Osteocyte (in vitro differentiated cells): ENCODE data around the gene LGR5. TPM values are rescaled to one million over a fixed set of nuclear protein-coding genes. Genes with fewer than 3 reads are reported as not detected.

Experiments used
- DNase-seq: peaks from one replicate; pipeline ENCODE4 v3.0.0; 2021; ENCODE audit warnings: mixed read lengths; ENCODE audit not compliant: unreplicated experiment; ENCODE audit errors: extremely low spot score
- H3K27ac Mint-ChIP-seq: one replicate; pipeline ENCODE4 v1.8.0; 2021; ENCODE audit warnings: mild to moderate bottlenecking, mixed read lengths; ENCODE audit not compliant: unreplicated experiment
- H3K27me3 Mint-ChIP-seq: one replicate; pipeline ENCODE4 v1.8.0; 2021; ENCODE audit warnings: mixed read lengths; ENCODE audit not compliant: unreplicated experiment
- H3K36me3 Mint-ChIP-seq: one replicate; pipeline ENCODE4 v1.8.0; 2021; ENCODE audit warnings: mixed read lengths; ENCODE audit not compliant: unreplicated experiment
- H3K4me1 Mint-ChIP-seq: one replicate; pipeline ENCODE4 v1.8.0; 2021; ENCODE audit warnings: mixed read lengths; ENCODE audit not compliant: unreplicated experiment
- H3K4me3 Mint-ChIP-seq: one replicate; pipeline ENCODE4 v1.8.0; 2021; ENCODE audit warnings: mild to moderate bottlenecking, moderate library complexity, mixed read lengths; ENCODE audit not compliant: unreplicated experiment
- H3K9me3 Mint-ChIP-seq: one replicate; pipeline ENCODE4 v1.8.0; 2021; ENCODE audit warnings: mixed read lengths; ENCODE audit not compliant: unreplicated experiment
- CTCF ChIP-seq: fragments of 200-600 bp; sonication (generic); IDR thresholded peaks from 2 replicates; pipeline ENCODE4 v1.5.0; 2021; ENCODE audit warnings: antibody characterized with exemption, mild to moderate bottlenecking, moderate library complexity
- total RNA-seq: library from RNA; stranded (reverse); gene quantifications from 2 replicates; pipeline ENCODE4 v1.2.1, GENCODE V29; 2021

LGR5 gene
- total RNA-seq, 1 donor from 2014 or later: 55.8 TPM

DNA sequence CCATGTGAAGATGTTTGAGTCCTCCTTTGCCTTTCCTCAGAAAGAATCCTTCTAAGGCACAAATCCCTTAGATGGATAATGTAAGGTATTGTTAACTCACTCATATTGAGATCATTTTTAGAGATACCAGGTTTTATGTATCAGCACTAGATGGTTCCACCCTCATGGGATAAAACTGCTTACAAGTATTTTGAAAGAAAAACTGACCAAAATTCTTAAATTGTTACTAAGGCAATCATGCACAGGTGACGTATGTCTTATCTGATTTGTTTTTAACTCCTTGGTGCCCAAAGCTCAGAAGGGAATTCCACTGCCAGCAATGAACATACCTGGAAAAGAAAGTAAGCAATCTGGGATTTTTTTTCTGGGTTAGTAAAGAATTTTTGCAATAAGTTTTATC, 145.6 kb downstream of the LGR5 start:
- H3K27me3 Mint-ChIP-seq: no peaks in the 10 kb centered on the region
- no peaks in the 10 kb centered on the region for H3K9me3 Mint-ChIP-seq
- DNase-seq: no peak
- H3K36me3 Mint-ChIP-seq: peaks cover 25% of the 10 kb centered on the region
- H3K27ac Mint-ChIP-seq: no peak overlapping the region
- TF ChIP-seq CTCF: no peak
- peaks cover 4% of the 10 kb centered on the region for H3K4me1 Mint-ChIP-seq
- no peak overlapping the region for H3K4me3 Mint-ChIP-seq

GRCh38 chr12:71587012-71587411, 147.4 kb downstream of the LGR5 start:
- Mint-ChIP-seq H3K27ac (no peak overlapping the region), H3K36me3 (peaks cover 23% of the 10 kb centered on the region), H3K4me1 (peaks cover 4% of the 10 kb centered on the region), H3K4me3 (no peak overlapping the region), H3K27me3 (no peaks in the 10 kb centered on the region), H3K9me3 (no peaks in the 10 kb centered on the region)
- DNase-seq: no peak
- no peak for TF ChIP-seq CTCF

- DNase-seq: no peak
- Mint-ChIP-seq H3K4me1 (peaks cover 4% of the 10 kb centered on the region), H3K9me3 (no peaks in the 10 kb centered on the region), H3K36me3 (peaks cover 5% of the 10 kb centered on the region), H3K27me3 (no peaks in the 10 kb centered on the region), H3K27ac (no peak overlapping the region), H3K4me3 (no peak overlapping the region)
- no peak for TF ChIP-seq CTCF
Observed at GRCh38 chr12:71589478-71589881, 149.9 kb downstream of the LGR5 start.

DNA sequence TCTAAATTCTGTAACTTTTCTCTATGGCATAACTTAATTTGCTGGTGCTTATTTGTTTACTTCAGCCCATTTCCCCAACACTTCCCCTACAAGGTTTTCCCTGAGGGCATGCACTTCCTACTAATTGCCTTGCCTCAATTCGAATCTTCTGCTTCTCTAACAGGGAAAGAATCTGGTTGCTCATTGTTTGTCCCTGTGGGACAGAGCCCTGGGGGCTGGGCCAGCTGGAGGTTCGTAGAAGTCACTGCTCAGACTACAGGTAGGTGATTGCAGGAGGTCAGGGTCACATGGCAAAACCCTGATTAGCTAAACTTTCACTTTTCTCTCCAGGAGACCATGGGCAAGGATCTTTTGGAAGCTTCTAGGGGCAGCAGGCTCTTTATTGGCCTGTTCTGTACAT, 152.0 kb downstream of the LGR5 start:
- H3K27ac Mint-ChIP-seq: no peak overlapping the region
- H3K4me1 Mint-ChIP-seq: peaks cover 4% of the 10 kb centered on the region
- H3K9me3 Mint-ChIP-seq: no peaks in the 10 kb centered on the region
- H3K36me3 Mint-ChIP-seq: peaks cover 2% of the 10 kb centered on the region
- no peak for TF ChIP-seq CTCF
- H3K4me3 Mint-ChIP-seq: no peak overlapping the region
- no peak for DNase-seq
- no peaks in the 10 kb centered on the region for H3K27me3 Mint-ChIP-seq

DNA sequence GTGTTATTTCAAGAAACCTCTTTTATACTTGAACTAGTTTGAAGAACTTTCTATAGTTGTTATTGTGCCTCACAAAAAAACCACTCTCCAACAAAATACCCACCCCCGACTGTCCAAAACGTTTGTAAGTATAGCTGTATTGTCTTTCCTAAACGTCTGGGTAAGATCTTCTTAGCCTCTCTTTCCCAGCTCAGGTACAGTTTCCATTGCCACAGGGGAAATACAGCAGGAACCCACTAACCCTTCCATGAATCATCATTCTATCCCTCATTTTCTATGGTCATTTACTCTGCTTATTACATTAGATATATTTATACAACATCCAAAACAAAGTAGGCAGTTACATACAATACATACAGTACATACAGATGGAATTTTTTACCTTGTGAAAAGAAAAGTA, 153.2 kb downstream of the LGR5 start:
- no peaks in the 10 kb centered on the region for H3K36me3 Mint-ChIP-seq
- DNase-seq: no peak
- peaks cover 4% of the 10 kb centered on the region for H3K4me1 Mint-ChIP-seq
- no peaks in the 10 kb centered on the region for H3K9me3 Mint-ChIP-seq
- H3K27ac Mint-ChIP-seq: no peak overlapping the region
- no peaks in the 10 kb centered on the region for H3K27me3 Mint-ChIP-seq
- no peak overlapping the region for H3K4me3 Mint-ChIP-seq
- TF ChIP-seq CTCF: no peak
